IPS DF 6.9 (cell line): ENCODE data around the gene CMPK2.
A peak's percentile ranks its signal among the peaks of the same experiment; 100 is the strongest.

Experiments used
- DNase-seq: peaks from one replicate; pipeline ENCODE4 v3.0.0-alpha.2; 2013; ENCODE audit warnings: low read depth, low spot score
- H3K27ac ChIP-seq: one replicate; pipeline ENCODE4 v1.5.1; 2013; ENCODE audit warnings: low read length, control low read depth
- H3K27me3 ChIP-seq: 2 replicates; pipeline ENCODE4 v1.6.1; 2013; ENCODE audit warnings: mild to moderate bottlenecking, low read length; ENCODE audit not compliant: control insufficient read depth, insufficient read depth
- H3K36me3 ChIP-seq: 2 replicates; pipeline ENCODE4 v1.6.1; 2013; ENCODE audit warnings: low read length; ENCODE audit not compliant: control insufficient read depth, insufficient read depth
- H3K4me1 ChIP-seq: 2 replicates; pipeline ENCODE4 v1.6.1; 2013; ENCODE audit warnings: low read length; ENCODE audit not compliant: control insufficient read depth, insufficient read depth
- H3K4me3 ChIP-seq: 2 replicates; pipeline ENCODE4 v1.5.1; 2013; ENCODE audit warnings: mild to moderate bottlenecking, low read length
- H3K9me3 ChIP-seq: 2 replicates; pipeline ENCODE4 v1.6.1; 2013; ENCODE audit warnings: low read length, inconsistent platforms; ENCODE audit not compliant: control insufficient read depth, insufficient read depth
- WGBS: extraction: QIAGEN DNeasy Blood & Tissue Kit; methylation state at CpG from one replicate; pipeline ENCODE4 v1.1.7; 2013; ENCODE audit warnings: mixed read lengths, missing lambda C conversion rate; ENCODE audit not compliant: insufficient read length, insufficient coverage; 5-methylcytosine and 5-hydroxymethylcytosine counted together

The CMPK2 gene

GRCh38 chr2:6814312-6814711 lies 51.4 kb downstream of the CMPK2 start:
- Histone ChIP-seq H3K4me3 (no peak overlapping the region), H3K27me3 (no peaks in the 10 kb centered on the region), H3K36me3 (no peaks in the 10 kb centered on the region), H3K4me1 (0 out of 2 replicates have a peak, but pooled peaks cover 3% of the 10 kb centered on the region), H3K9me3 (no peaks in the 10 kb centered on the region), H3K27ac (no peak overlapping the region)
- DNase-seq = no peak
- no CpG with 5 or more reads among the region's 10 CpGs for WGBS

- Histone ChIP-seq H3K27ac (no peak overlapping the region), H3K4me3 (no peak overlapping the region), H3K9me3 (no peaks in the 10 kb centered on the region), H3K4me1 (0 out of 2 replicates have a peak, but pooled peaks cover 3% of the 10 kb centered on the region), H3K27me3 (no peaks in the 10 kb centered on the region), H3K36me3 (no peaks in the 10 kb centered on the region)
- no peak for DNase-seq
- WGBS = no CpG with 5 or more reads among the region's 2 CpGs
Measured at GRCh38 chr2:6813573-6813972, 52.1 kb downstream of the CMPK2 start.

GRCh38 chr2:6812857-6813530 lies 52.7 kb downstream of the CMPK2 start:
- DNase-seq = no peak
- Histone ChIP-seq H3K9me3 (no peaks in the 10 kb centered on the region), H3K27ac (no peak overlapping the region), H3K27me3 (no peaks in the 10 kb centered on the region), H3K4me3 (no peak overlapping the region), H3K4me1 (0 out of 2 replicates have a peak, but pooled peaks cover 3% of the 10 kb centered on the region), H3K36me3 (no peaks in the 10 kb centered on the region)
- no CpG with 5 or more reads among the region's 12 CpGs for WGBS

- H3K27ac ChIP-seq = no peak overlapping the region
- no peak for DNase-seq
Measured at GRCh38 chr2:6810961-6811360, 54.7 kb downstream of the CMPK2 start.

GRCh38 chr2:6808426-6808825 lies 57.3 kb downstream of the CMPK2 start:
- H3K27ac ChIP-seq = no peak overlapping the region
- no peaks in the 10 kb centered on the region for H3K36me3 ChIP-seq
- H3K4me1 ChIP-seq = peaks cover 6% of the 10 kb centered on the region; the same call in 1 of the 2 replicates
- peaks cover 2% of the 10 kb centered on the region; the same call in 1 of the 2 replicates for H3K27me3 ChIP-seq
- no peak overlapping the region for H3K4me3 ChIP-seq
- no peak for DNase-seq
- WGBS = no CpG with 5 or more reads among the region's 1 CpG
- no peaks in the 10 kb centered on the region for H3K9me3 ChIP-seq

More at GRCh38 chr2:6810961-6811360, 54.7 kb downstream of the CMPK2 start:
- Histone ChIP-seq H3K4me1 (peaks cover 6% of the 10 kb centered on the region; the same call in 1 of the 2 replicates), H3K4me3 (no peak overlapping the region), H3K36me3 (no peaks in the 10 kb centered on the region), H3K27me3 (no peaks in the 10 kb centered on the region; the same call in 1 of the 2 replicates), H3K9me3 (no peaks in the 10 kb centered on the region)
- no CpG with 5 or more reads among the region's 6 CpGs for whole genome bisulfite sequencing

GRCh38 chr2:6806604-6807003 lies 59.1 kb downstream of the CMPK2 start:
- H3K4me1 ChIP-seq = peaks cover 7% of the 10 kb centered on the region
- no peak overlapping the region for H3K27ac ChIP-seq
- H3K36me3 ChIP-seq = no peaks in the 10 kb centered on the region
- WGBS = no CpG with 5 or more reads among the region's 6 CpGs
- peaks cover 2% of the 10 kb centered on the region; the same call in 1 of the 2 replicates for H3K27me3 ChIP-seq
- no peaks in the 10 kb centered on the region for H3K9me3 ChIP-seq
- H3K4me3 ChIP-seq = no peak overlapping the region
- DNase-seq = peak; percentile 57

- peaks cover 2% of the 10 kb centered on the region; the same call in 1 of the 2 replicates for H3K27me3 ChIP-seq
- H3K36me3 ChIP-seq = no peaks in the 10 kb centered on the region
- H3K4me3 ChIP-seq = no peak overlapping the region
- peaks cover 4% of the 10 kb centered on the region for H3K4me1 ChIP-seq
- no peak overlapping the region for H3K27ac ChIP-seq
- WGBS = 100% methylated on average over 2 of the region's 5 CpGs
- no peak for DNase-seq
- no peaks in the 10 kb centered on the region for H3K9me3 ChIP-seq
Measured at GRCh38 chr2:6800553-6800952, 65.2 kb downstream of the CMPK2 start.
